B cell (primary cell): Measurements from ENCODE around the gene CYP27A1. TPM values are rescaled to one million over a fixed set of nuclear protein-coding genes. Genes with fewer than 3 reads are reported as not detected.

Source experiments
- ATAC-seq: fragments of 200-7000 bp; cut with Tn5 transposase; one replicate; pipeline ENCODE4 v1.10.0; 2021; ENCODE audit warnings: low read depth, mild to moderate bottlenecking, moderate number of reproducible peaks, moderate library complexity
- CTCF ChIA-PET: fragments of 350-600 bp; sonication (Branson Sonifier 250); formaldehyde crosslinking; loops from one replicate; lab custom pipeline; 2021; ENCODE audit warnings: antibody characterized with exemption, inconsistent platforms; lab: Charles Lee
- POLR2A ChIA-PET: fragments of 350-600 bp; sonication (Branson Sonifier 250); formaldehyde crosslinking; loops from one replicate; lab custom pipeline; 2021; ENCODE audit warnings: antibody characterized with exemption; lab: Charles Lee
- DNase-seq: peaks from one replicate; pipeline ENCODE4 v3.0.0; 2013
- H2AFZ ChIP-seq: 2 replicates; pipeline ENCODE4 v1.6.1; 2012; ENCODE audit warnings: mild to moderate bottlenecking, low read depth, low read length; ENCODE audit not compliant: insufficient read depth, poor library complexity, severe bottlenecking
- H3K27ac ChIP-seq, 2 donors: 1 replicate in 1 of 2; 2 replicates in 1 of 2; pipeline ENCODE4 v1.5.1; 2012 to 2013; ENCODE audit warnings: low read length in 2 of 2, mild to moderate bottlenecking in 2 of 2, moderate library complexity in 1 of 2
- H3K27me3 ChIP-seq, 4 experiments: fragments of 200-600 bp in 1 of 4; sonication (generic) in 1 of 4; replicated peaks in 1 of 4; 1 replicate in 2 of 4; 2 replicates in 2 of 4; pipeline versions ENCODE4 v1.6.1 to v1.7.0; 2013 to 2016; ENCODE audit warnings: low read length in 3 of 4, mild to moderate bottlenecking in 2 of 4, mixed read lengths in 1 of 4, moderate library complexity in 1 of 4; ENCODE audit not compliant: insufficient read depth in 4 of 4, control insufficient read depth in 3 of 4; ENCODE audit errors: control extremely low read depth in 1 of 4
- H3K36me3 ChIP-seq, 2 experiments: replicated peaks in 1 of 2; 1 replicate in 1 of 2; 2 replicates in 1 of 2; pipeline versions ENCODE4 v1.6.1 to v1.7.1; 2013; ENCODE audit warnings: low read length in 1 of 2; ENCODE audit not compliant: insufficient read depth in 2 of 2, control insufficient read depth in 1 of 2; ENCODE audit errors: control extremely low read depth in 1 of 2, extremely low read depth in 1 of 2
- H3K4me1 ChIP-seq, 2 donors: fragments of 200-600 bp in 1 of 2; sonication (generic) in 1 of 2; 1 replicate in 1 of 2; 2 replicates in 1 of 2; pipeline versions ENCODE4 v1.5.1 to v1.6.1; 2013 to 2017; ENCODE audit warnings: low read length in 2 of 2; ENCODE audit not compliant: control insufficient read depth in 2 of 2, insufficient read depth in 2 of 2
- H3K4me2 ChIP-seq: replicated peaks from 2 replicates; pipeline ENCODE3; 2012; ENCODE audit warnings: mild to moderate bottlenecking, low read depth, low read length; ENCODE audit not compliant: poor library complexity, severe bottlenecking
- H3K4me3 ChIP-seq, 5 experiments: fragments of 200-600 bp in 1 of 5; sonication (generic) in 1 of 5; 1 replicate in 3 of 5; 2 replicates in 2 of 5; pipeline versions ENCODE4 v1.5.1 to v1.7.0; 2011 to 2016; ENCODE audit warnings: low read length in 4 of 5, mild to moderate bottlenecking in 4 of 5, low read depth in 2 of 5, control low read depth in 1 of 5, moderate library complexity in 1 of 5; ENCODE audit not compliant: insufficient read depth in 1 of 5; ENCODE audit errors: control extremely low read depth in 1 of 5, extremely low read depth in 1 of 5
- H3K79me2 ChIP-seq: fragments of 200-600 bp; sonication (generic); one replicate; pipeline ENCODE4 v1.6.0; 2016; ENCODE audit warnings: low read length; ENCODE audit not compliant: control insufficient read depth, insufficient read depth
- H3K9ac ChIP-seq: fragments of 200-600 bp; sonication (generic); 2 replicates; pipeline ENCODE4 v1.6.1; 2017; ENCODE audit warnings: mild to moderate bottlenecking, low read length, moderate library complexity
- H3K9me3 ChIP-seq, 3 donors: one replicate each; pipeline versions ENCODE4 v1.6.1 to v1.7.1; 2013; ENCODE audit warnings: low read length in 2 of 3; ENCODE audit not compliant: control insufficient read depth in 2 of 3, insufficient read depth in 1 of 3; ENCODE audit errors: control extremely low read depth in 1 of 3
- H4K20me1 ChIP-seq: 2 replicates; pipeline ENCODE4 v1.6.0; 2012; ENCODE audit warnings: mild to moderate bottlenecking, low read length; ENCODE audit not compliant: insufficient read depth, control insufficient read depth, poor library complexity, severe bottlenecking
- H3K27ac Mint-ChIP-seq: one replicate; pipeline ENCODE4 v1.8.0; 2021; ENCODE audit warnings: mixed read lengths
- H3K27me3 Mint-ChIP-seq: one replicate; pipeline ENCODE4 v1.8.0; 2021; ENCODE audit warnings: mixed read lengths
- H3K4me1 Mint-ChIP-seq: one replicate; pipeline ENCODE4 v1.8.0; 2021; ENCODE audit warnings: mixed read lengths
- H3K4me3 Mint-ChIP-seq: one replicate; pipeline ENCODE4 v1.8.0; 2021; ENCODE audit warnings: mixed read lengths
- H3K9me3 Mint-ChIP-seq: one replicate; pipeline ENCODE4 v1.8.0; 2022; ENCODE audit warnings: mixed read lengths; ENCODE audit not compliant: insufficient read depth
- EZH2 ChIP-seq: IDR thresholded peaks from 2 replicates; pipeline ENCODE4 v1.6.1; 2012; ENCODE audit warnings: borderline replicate concordance, low read depth, mild to moderate bottlenecking, moderate library complexity, low read length; ENCODE audit not compliant: insufficient read depth, poor library complexity, severe bottlenecking
- WGBS: methylation state at CpG from one replicate; pipeline ENCODE4 v1.1.5; 2013; ENCODE audit warnings: missing lambda C conversion rate; ENCODE audit not compliant: insufficient coverage; 5-methylcytosine and 5-hydroxymethylcytosine counted together
- intact Hi-C: fragments of 100-400 bp; cut with micrococcal nuclease; formaldehyde crosslinking; loops from one replicate; pipeline ENCODE4 v1.10.0; 2022
- polyA plus RNA-seq: library from polyadenylated mRNA; depleted of rRNA; stranded (reverse); fragments of >200 nt; gene quantifications from 2 replicates; pipeline ENCODE4 v1.2.3, GENCODE V29; 2012
- total RNA-seq, 2 donors: library from RNA; stranded (reverse); fragments of 120-200 nt in 1 of 2; gene quantifications; 1 replicate in 1 of 2; 2 replicates in 1 of 2; pipeline versions ENCODE4 v1.2.3 to v1.2.4, GENCODE V29; 2013 to 2022
- TF ChIP-seq, protein P1 (sequence below): fragments of 200-600 bp; IDR thresholded peaks from one replicate; pipeline ENCODE4 v1.8.0; 2022; ENCODE audit warnings: antibody characterized with exemption, mild to moderate bottlenecking

The CYP27A1 gene
- total and polyA plus RNA-seq, 2 donors (not counting 1 experiment from before 2014, with no cell fraction given), result 0.39 to 1.1 TPM

- 39% methylated on average over 3 of the region's 10 CpGs for WGBS
These were observed 75.6 kb downstream of the CYP27A1 start for GRCh38 chr2:218857371-218858137.

More at GRCh38 chr2:218857371-218858137, 75.6 kb downstream of the CYP27A1 start:
- no peak overlapping the region for H3K4me2 ChIP-seq
- ATAC-seq (no peak), DNase-seq (no peak)
- H3K27me3 Mint-ChIP-seq, result peaks cover 80% of the 10 kb centered on the region
- no peak for TF ChIP-seq EZH2
- TF ChIP-seq, protein P1, sequence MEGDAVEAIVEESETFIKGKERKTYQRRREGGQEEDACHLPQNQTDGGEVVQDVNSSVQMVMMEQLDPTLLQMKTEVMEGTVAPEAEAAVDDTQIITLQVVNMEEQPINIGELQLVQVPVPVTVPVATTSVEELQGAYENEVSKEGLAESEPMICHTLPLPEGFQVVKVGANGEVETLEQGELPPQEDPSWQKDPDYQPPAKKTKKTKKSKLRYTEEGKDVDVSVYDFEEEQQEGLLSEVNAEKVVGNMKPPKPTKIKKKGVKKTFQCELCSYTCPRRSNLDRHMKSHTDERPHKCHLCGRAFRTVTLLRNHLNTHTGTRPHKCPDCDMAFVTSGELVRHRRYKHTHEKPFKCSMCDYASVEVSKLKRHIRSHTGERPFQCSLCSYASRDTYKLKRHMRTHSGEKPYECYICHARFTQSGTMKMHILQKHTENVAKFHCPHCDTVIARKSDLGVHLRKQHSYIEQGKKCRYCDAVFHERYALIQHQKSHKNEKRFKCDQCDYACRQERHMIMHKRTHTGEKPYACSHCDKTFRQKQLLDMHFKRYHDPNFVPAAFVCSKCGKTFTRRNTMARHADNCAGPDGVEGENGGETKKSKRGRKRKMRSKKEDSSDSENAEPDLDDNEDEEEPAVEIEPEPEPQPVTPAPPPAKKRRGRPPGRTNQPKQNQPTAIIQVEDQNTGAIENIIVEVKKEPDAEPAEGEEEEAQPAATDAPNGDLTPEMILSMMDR, result no peak
- H3K27ac Mint-ChIP-seq, result no peak overlapping the region
- no peak overlapping the region for H3K9ac ChIP-seq
- no peaks in the 10 kb centered on the region for H3K9me3 Mint-ChIP-seq
- peaks cover 21% of the 10 kb centered on the region for H3K4me1 Mint-ChIP-seq
- CTCF ChIA-PET, result interaction anchor here (5.6 to 10.3 kb wide), 2 partner anchors 19 to 41 kb away, joined by 26 to 129 read pairs; partner anchors contain the start of gene WNT10A
- H3K27ac ChIP-seq, result no peak overlapping the region
- H3K27me3 ChIP-seq, result peaks cover 0 to 89% (median 53%) of the 10 kb centered on the region in 4 experiments
- peaks cover 27 to 36% of the 10 kb centered on the region in 2 donors for H3K4me1 ChIP-seq
- H3K9me3 ChIP-seq, result peaks cover 0 to 17% (median 0%) of the 10 kb centered on the region in 3 donors
- H3K36me3 ChIP-seq, result no peaks in the 10 kb centered on the region
- POLR2A ChIA-PET, result interaction anchor here (0.6 kb wide), 1 partner anchor 108 kb away, joined by 6 read pairs; no protein-coding TSS in a partner anchor
- H2AFZ ChIP-seq, result no peak overlapping the region
- no peaks in the 10 kb centered on the region for H3K79me2 ChIP-seq
- intact Hi-C loops, result no loop called here
- H4K20me1 ChIP-seq, result no peaks in the 10 kb centered on the region
- no peak overlapping the region for H3K4me3 Mint-ChIP-seq
- no peak overlapping the region for H3K4me3 ChIP-seq
